MM.1S (cell line): ENCODE data around the gene DHX30.

Source experiments
- DNase-seq: peaks from one replicate; pipeline ENCODE4 v3.0.0-alpha.2; 2015
- H2AFZ ChIP-seq: fragments of 300-600 bp; sonication (generic); 2 replicates; pipeline ENCODE4 v1.6.0; 2016; ENCODE audit warnings: antibody characterized with exemption, low read length
- H3F3A ChIP-seq: fragments of 300-600 bp; sonication (generic); 2 replicates; pipeline ENCODE4 v1.6.1; 2016; ENCODE audit warnings: mild to moderate bottlenecking, antibody characterized with exemption, low read length, moderate library complexity, mixed read lengths; ENCODE audit not compliant: insufficient read depth
- H3K27ac ChIP-seq: fragments of 300-600 bp; sonication (generic); 2 replicates; pipeline ENCODE4 v1.5.1; 2016; ENCODE audit warnings: mild to moderate bottlenecking, low read length
- H3K27me3 ChIP-seq: fragments of 300-600 bp; sonication (generic); replicated peaks from 2 replicates; pipeline ENCODE4 v1.6.0; 2016; ENCODE audit warnings: low read length; ENCODE audit not compliant: insufficient read depth
- H3K36me3 ChIP-seq: fragments of 300-600 bp; sonication (generic); replicated peaks from 2 replicates; pipeline ENCODE4 v1.6.1; 2016; ENCODE audit warnings: mild to moderate bottlenecking, low read length, mixed read lengths; ENCODE audit not compliant: insufficient read depth
- H3K4me1 ChIP-seq: fragments of 300-600 bp; sonication (generic); 2 replicates; pipeline ENCODE4 v1.6.1; 2016; ENCODE audit warnings: low read length, mixed read lengths
- H3K4me2 ChIP-seq: fragments of 300-600 bp; sonication (generic); 2 replicates; pipeline ENCODE4 v1.6.0; 2016; ENCODE audit warnings: low read depth, low read length
- H3K4me3 ChIP-seq: fragments of 300-600 bp; sonication (generic); 2 replicates; pipeline ENCODE4 v1.5.1; 2016; ENCODE audit warnings: low read length, mixed read lengths
- H3K79me2 ChIP-seq: fragments of 300-600 bp; sonication (generic); 2 replicates; pipeline ENCODE4 v1.6.1; 2016; ENCODE audit warnings: mixed run types, low read length, mixed read lengths
- H3K9ac ChIP-seq: fragments of 300-600 bp; sonication (generic); 2 replicates; pipeline ENCODE4 v1.6.1; 2016; ENCODE audit warnings: low read length, mixed read lengths
- H3K9me2 ChIP-seq: fragments of 300-600 bp; sonication (generic); replicated peaks from 2 replicates; pipeline ENCODE4 v1.6.1; 2016; ENCODE audit warnings: mild to moderate bottlenecking, low read length, mixed read lengths; ENCODE audit not compliant: insufficient read depth
- H3K9me3 ChIP-seq: fragments of 300-600 bp; sonication (generic); replicated peaks from 2 replicates; pipeline ENCODE4 v1.6.1; 2016; ENCODE audit warnings: mild to moderate bottlenecking, low read length, mixed read lengths; ENCODE audit not compliant: insufficient read depth
- H4K20me1 ChIP-seq: fragments of 300-600 bp; sonication (generic); 2 replicates; pipeline ENCODE4 v1.6.1; 2016; ENCODE audit warnings: mild to moderate bottlenecking, low read length, moderate library complexity, mixed read lengths; ENCODE audit not compliant: insufficient read depth
- EZH2 ChIP-seq: fragments of 300-600 bp; sonication (generic); optimal IDR thresholded peaks from 2 replicates; pipeline ENCODE3; 2017; ENCODE audit warnings: low read depth, mild to moderate bottlenecking, antibody characterized with exemption, low read length, mixed read lengths
- EZH2phosphoT487 ChIP-seq: fragments of 300-600 bp; sonication (generic); IDR thresholded peaks from 2 replicates; pipeline ENCODE4 v1.6.1; 2018; ENCODE audit warnings: antibody characterized with exemption, low read length
- TF ChIP-seq, protein P1 (sequence below): fragments of 300-600 bp; sonication (generic); IDR thresholded peaks from 2 replicates; pipeline ENCODE4 v1.5.1; 2016; ENCODE audit warnings: antibody characterized with exemption, low read length, mixed read lengths

DHX30 gene

DNA sequence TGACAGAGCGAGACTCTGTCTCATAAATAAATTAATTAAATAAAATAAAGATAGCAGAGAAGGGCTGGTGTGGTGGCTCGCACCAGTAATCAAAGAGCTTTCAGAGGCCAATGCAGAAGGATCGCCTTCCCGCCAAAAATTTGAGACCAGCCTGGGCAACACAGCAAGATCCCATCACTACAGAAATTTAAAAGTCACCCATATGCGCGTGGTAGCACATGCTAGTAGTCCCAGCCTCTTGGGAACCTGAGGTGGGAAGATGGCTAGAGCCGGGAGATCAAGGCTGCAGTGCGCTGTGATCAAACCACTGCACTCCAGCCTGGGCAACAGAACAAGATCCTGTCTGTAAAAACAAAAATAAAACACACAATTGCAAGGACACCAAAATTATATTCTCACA is 30.9 kb upstream of the DHX30 start:
- no peaks in the 10 kb centered on the region for H3K9me2 ChIP-seq
- no peaks in the 10 kb centered on the region; the same call in 1 of the 2 replicates for H3K36me3 ChIP-seq
- H3K27ac ChIP-seq, result no peak overlapping the region
- no peaks in the 10 kb centered on the region for H3F3A ChIP-seq
- H2AFZ ChIP-seq, result no peak overlapping the region
- no peak overlapping the region for H3K4me2 ChIP-seq
- no peaks in the 10 kb centered on the region for H3K27me3 ChIP-seq
- TF ChIP-seq EZH2phosphoT487, result no peak
- TF ChIP-seq, protein P1, sequence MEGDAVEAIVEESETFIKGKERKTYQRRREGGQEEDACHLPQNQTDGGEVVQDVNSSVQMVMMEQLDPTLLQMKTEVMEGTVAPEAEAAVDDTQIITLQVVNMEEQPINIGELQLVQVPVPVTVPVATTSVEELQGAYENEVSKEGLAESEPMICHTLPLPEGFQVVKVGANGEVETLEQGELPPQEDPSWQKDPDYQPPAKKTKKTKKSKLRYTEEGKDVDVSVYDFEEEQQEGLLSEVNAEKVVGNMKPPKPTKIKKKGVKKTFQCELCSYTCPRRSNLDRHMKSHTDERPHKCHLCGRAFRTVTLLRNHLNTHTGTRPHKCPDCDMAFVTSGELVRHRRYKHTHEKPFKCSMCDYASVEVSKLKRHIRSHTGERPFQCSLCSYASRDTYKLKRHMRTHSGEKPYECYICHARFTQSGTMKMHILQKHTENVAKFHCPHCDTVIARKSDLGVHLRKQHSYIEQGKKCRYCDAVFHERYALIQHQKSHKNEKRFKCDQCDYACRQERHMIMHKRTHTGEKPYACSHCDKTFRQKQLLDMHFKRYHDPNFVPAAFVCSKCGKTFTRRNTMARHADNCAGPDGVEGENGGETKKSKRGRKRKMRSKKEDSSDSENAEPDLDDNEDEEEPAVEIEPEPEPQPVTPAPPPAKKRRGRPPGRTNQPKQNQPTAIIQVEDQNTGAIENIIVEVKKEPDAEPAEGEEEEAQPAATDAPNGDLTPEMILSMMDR, result no peak
- no peak for TF ChIP-seq EZH2
- peaks cover 88% of the 10 kb centered on the region for H3K79me2 ChIP-seq
- no peak overlapping the region for H3K4me3 ChIP-seq
- DNase-seq, result no peak
- H3K9ac ChIP-seq, result no peak overlapping the region
- H3K9me3 ChIP-seq, result no peaks in the 10 kb centered on the region
- H3K4me1 ChIP-seq, result no peaks in the 10 kb centered on the region
- H4K20me1 ChIP-seq, result 0 out of 2 replicates have a peak, but pooled peaks cover 4% of the 10 kb centered on the region

DNA sequence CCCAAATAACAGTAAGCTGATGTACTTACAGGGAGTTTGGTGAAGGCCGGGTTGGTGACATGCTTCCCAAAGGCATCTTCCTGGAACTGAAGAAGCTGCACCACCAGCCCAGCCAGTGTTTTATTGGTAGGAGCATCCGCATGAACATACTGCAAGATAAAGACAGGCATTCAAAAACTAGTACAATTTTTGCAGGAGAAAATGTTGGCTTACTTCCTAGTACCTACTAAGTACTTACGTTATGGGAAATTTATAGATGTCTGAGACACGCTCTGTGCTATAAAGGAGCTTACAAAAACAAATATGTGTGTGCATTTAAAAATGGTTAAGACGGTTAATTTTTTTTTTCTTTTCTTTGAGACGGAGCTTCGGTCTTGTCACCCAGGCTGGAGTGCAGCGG is 30.1 kb upstream of the DHX30 start:
- no peaks in the 10 kb centered on the region for H3K9me3 ChIP-seq
- no peaks in the 10 kb centered on the region for H3F3A ChIP-seq
- no peaks in the 10 kb centered on the region for H3K4me1 ChIP-seq
- no peak overlapping the region for H3K9ac ChIP-seq
- H3K9me2 ChIP-seq, result no peaks in the 10 kb centered on the region
- no peak overlapping the region for H3K27ac ChIP-seq
- no peak overlapping the region for H2AFZ ChIP-seq
- TF ChIP-seq EZH2phosphoT487, result no peak
- no peak for TF ChIP-seq EZH2
- TF ChIP-seq, protein P1, result no peak
- H3K36me3 ChIP-seq, result no peaks in the 10 kb centered on the region; the same call in 1 of the 2 replicates
- H3K4me2 ChIP-seq, result no peak overlapping the region
- H3K27me3 ChIP-seq, result no peaks in the 10 kb centered on the region
- H3K79me2 ChIP-seq, result peaks cover 94% of the 10 kb centered on the region
- no peak for DNase-seq
- no peak overlapping the region for H3K4me3 ChIP-seq
- H4K20me1 ChIP-seq, result 0 out of 2 replicates have a peak, but pooled peaks cover 4% of the 10 kb centered on the region

GRCh38 chr3:47778746-47779145 is 24.2 kb upstream of the DHX30 start:
- no peaks in the 10 kb centered on the region for H3K27me3 ChIP-seq
- H2AFZ ChIP-seq, result no peak overlapping the region
- H3K36me3 ChIP-seq, result no peaks in the 10 kb centered on the region
- H3K79me2 ChIP-seq, result peaks cover 79% of the 10 kb centered on the region
- peaks cover 12% of the 10 kb centered on the region; the same call in 1 of the 2 replicates for H3K4me1 ChIP-seq
- no peak overlapping the region for H3K9ac ChIP-seq
- H3K9me2 ChIP-seq, result no peaks in the 10 kb centered on the region
- TF ChIP-seq, protein P1, result no peak
- TF ChIP-seq EZH2, result no peak
- no peak for TF ChIP-seq EZH2phosphoT487
- H3K4me3 ChIP-seq, result no peak overlapping the region
- no peak overlapping the region for H3K27ac ChIP-seq
- peaks cover 29% of the 10 kb centered on the region for H3F3A ChIP-seq
- no peak for DNase-seq
- H4K20me1 ChIP-seq, result no peaks in the 10 kb centered on the region; the same call in 1 of the 2 replicates
- no peaks in the 10 kb centered on the region for H3K9me3 ChIP-seq
- no peak overlapping the region for H3K4me2 ChIP-seq
